Uterus (tissue), 2 donors: ENCODE data around the gene SH2D3C.

ENCODE experiments used
- CTCF ChIP-seq, 4 experiments: fragments of 200-600 bp in 2 of 4; fragments of 450-650 bp in 2 of 4; sonication (generic) in 2 of 4; IDR thresholded peaks; one replicate each; pipeline ENCODE4 v1.5.1; 2016 to 2019; ENCODE audit warnings: antibody characterized with exemption in 4 of 4, mild to moderate bottlenecking in 2 of 4, moderate library complexity in 1 of 4
- POLR2A ChIP-seq, 2 donors: fragments of 450-650 bp; IDR thresholded peaks; one replicate each; pipeline ENCODE4 v1.6.1; 2016; ENCODE audit warnings: antibody characterized with exemption in 2 of 2, mild to moderate bottlenecking in 1 of 2, moderate library complexity in 1 of 2

GRCh38 chr9:127814619-127815511, 36.4 kb upstream of the SH2D3C start:
- no peak for TF ChIP-seq POLR2A (IDR thresholded peaks at IDR 0.05)
- TF ChIP-seq CTCF (IDR thresholded peaks at IDR 0.05), result no peak
